NOMO-1 treated with dmso at 0.1 percent for 144 hours (cell line): ENCODE data around the gene GABBR1.

Experiments used
- DNase-seq: peaks from one replicate; lab custom pipeline; 2025; ENCODE audit not compliant: unreplicated experiment; lab: John Stamatoyannopoulos, UW

The GABBR1 gene

GRCh38 chr6:29528988-29529560, 103.9 kb downstream of the GABBR1 start:
- no peak for DNase-seq

- DNase-seq = no peak
These were observed 104.6 kb downstream of the GABBR1 start for GRCh38 chr6:29528300-29528931.

GRCh38 chr6:29527564-29527963, 105.4 kb downstream of the GABBR1 start:
- no peak for DNase-seq

- no peak for DNase-seq
These were observed 105.9 kb downstream of the GABBR1 start for GRCh38 chr6:29527126-29527525.

- DNase-seq = no peak
These were observed 107.7 kb downstream of the GABBR1 start for GRCh38 chr6:29525311-29525639.

- no peak for DNase-seq
These were observed 108.3 kb downstream of the GABBR1 start for GRCh38 chr6:29524444-29525310.

GRCh38 chr6:29524044-29524443, 108.9 kb downstream of the GABBR1 start:
- no peak for DNase-seq

- no peak for DNase-seq
These were observed 110.8 kb downstream of the GABBR1 start for GRCh38 chr6:29522227-29522626.

- DNase-seq = no peak
These were observed 111.8 kb downstream of the GABBR1 start for GRCh38 chr6:29521006-29521680.

- DNase-seq = no peak
These were observed 112.8 kb downstream of the GABBR1 start for GRCh38 chr6:29520232-29520631.

GRCh38 chr6:29519291-29520010, 113.5 kb downstream of the GABBR1 start:
- DNase-seq = no peak

GRCh38 chr6:29517728-29518440, 115.1 kb downstream of the GABBR1 start:
- DNase-seq = no peak

GRCh38 chr6:29517245-29517644, 115.7 kb downstream of the GABBR1 start:
- no peak for DNase-seq

- DNase-seq = no peak
These were observed 116.9 kb downstream of the GABBR1 start for GRCh38 chr6:29516108-29516507.

- DNase-seq = no peak
These were observed 122.2 kb downstream of the GABBR1 start for GRCh38 chr6:29510746-29511300.

GRCh38 chr6:29510202-29510601, 122.8 kb downstream of the GABBR1 start:
- no peak for DNase-seq
